ENCODE measurements around the gene CHST11. TPM values are rescaled to one million over a fixed set of nuclear protein-coding genes. Genes with fewer than 3 reads are reported as not detected.

Gene CHST11
- polyA plus RNA-seq, 1 donor: 2.0 TPM

DNA sequence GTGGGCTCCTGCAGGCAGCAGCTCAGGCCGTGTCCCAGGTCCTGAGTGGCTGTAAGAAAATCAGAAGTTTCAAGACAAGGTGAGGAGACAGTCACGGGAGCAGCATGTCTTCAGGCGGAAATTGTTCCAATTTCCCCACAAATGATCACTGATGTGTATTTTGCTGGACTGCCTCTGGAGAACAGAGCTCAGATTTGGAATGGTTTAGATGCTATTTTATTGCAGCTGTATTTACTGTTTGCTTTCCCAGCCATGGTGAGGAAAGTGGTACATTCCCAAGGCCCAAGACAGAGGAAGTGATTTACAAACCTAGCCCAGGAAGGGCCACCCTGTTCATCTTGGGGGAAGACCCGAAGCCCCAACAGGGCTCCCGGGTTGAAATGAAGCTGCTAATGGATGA, 195.6 kb downstream of the CHST11 start:
- DNase-seq (ENCODE audit: low read depth): no peak

DNA sequence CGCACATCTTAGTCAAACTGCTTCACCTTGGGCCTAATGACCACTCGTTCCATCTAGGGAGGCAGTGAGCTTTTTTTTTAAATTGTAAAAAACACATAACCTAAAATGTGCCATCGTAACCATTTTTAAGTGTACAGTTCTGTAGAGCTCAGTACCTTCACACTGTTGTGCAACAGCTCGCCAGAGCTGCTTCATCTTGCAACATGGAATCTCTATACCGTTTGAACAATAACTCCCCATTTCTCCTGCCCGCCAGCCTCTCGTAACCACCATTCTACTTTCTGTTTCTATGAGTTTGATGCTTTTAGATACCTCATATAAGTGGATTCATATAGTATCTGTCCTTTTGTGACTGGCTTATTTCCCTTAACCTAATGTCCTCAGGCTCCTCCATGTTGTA, 196.2 kb downstream of the CHST11 start:
- no peak for DNase-seq (ENCODE audit: low read depth)

DNA sequence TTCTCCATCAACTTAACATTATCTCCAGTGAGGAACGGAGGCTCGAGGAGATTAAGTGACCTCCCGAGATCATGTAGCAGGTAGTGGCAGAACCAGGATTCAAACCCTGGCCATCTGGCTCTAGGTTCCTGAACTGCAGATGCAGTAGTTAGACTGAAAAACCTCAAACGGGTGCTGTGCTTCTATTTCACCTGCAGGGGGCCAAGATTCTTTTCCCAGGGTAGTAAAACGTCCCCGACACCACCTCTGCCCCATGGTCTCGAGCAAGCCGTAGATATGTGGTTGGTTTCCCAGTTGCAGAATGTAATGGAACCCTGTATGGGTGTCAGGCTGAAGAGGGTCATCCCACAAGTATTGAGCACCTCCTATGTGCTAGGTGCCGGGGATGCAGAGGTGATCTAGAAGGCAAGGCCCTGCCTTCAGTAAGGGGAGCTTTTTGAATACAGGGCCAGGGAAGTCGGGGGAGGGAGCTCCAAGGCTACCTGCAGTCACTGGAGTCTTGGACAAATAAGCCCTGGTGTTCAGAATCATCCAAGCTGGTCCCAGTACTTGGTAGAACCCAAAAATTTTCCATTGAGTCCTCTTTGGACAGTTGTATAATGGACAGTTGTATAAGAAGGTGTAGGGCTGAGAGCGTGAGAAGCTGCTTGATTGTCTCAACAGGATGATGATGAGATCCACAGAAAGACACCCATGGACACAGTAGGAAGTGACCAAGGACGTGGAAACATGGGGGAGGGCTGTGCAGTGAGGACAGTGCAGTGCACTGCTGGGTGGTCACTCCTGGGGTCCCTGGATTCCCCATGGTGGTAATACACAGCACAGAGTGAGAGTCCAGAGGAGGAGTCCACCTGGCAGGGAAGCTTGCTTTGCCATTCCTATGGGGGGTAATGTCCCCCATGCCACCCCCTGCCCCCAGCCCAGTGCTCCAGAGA, 197.2 kb downstream of the CHST11 start:
- DNase-seq (ENCODE audit: low read depth): no peak

DNA sequence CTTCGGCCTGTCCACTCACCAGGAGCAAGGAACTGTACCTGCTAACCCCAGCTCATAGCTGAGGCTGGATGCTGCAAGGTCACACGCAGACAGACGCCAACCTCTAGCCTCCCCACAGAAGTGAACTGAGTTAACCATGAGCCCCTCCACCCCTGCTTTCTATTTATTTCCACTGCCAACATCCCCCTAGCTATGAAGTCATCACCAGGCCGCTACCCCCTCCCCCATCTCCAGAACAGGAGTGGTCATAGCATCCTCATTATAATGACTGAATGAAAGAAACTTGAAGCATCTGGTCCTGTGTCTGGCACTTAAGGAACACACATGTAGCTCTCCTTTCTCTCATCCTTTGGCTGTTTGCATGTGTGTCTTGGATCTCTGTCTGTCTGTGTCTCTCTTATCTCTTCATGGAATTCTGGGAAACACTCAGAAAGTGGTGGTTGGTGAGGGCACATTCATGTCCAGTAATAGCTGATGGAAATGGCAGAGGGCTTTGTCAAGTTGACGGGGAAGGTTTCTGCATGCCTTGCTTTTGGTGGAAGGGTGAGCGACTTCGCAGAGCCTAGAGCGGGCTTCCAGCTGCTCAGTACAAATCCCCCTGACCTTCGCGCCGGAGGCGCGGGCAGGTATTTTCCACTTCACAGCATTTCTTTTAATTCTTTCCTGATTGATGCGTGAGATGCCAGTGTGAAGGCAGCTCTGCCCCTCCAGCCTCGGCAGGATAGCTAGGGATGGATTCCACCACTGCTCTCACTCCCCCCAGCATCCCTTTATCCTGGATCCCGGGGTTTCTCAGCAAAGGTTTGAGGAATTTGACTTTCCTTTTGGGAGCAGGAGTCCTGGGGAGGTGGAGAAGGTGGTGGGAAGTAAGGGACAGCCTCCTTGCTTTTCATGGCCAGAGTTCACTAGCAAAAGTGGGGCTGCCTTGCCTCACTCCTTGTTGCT, 198.2 kb downstream of the CHST11 start:
- no peak for DNase-seq (ENCODE audit: low read depth)

DNA sequence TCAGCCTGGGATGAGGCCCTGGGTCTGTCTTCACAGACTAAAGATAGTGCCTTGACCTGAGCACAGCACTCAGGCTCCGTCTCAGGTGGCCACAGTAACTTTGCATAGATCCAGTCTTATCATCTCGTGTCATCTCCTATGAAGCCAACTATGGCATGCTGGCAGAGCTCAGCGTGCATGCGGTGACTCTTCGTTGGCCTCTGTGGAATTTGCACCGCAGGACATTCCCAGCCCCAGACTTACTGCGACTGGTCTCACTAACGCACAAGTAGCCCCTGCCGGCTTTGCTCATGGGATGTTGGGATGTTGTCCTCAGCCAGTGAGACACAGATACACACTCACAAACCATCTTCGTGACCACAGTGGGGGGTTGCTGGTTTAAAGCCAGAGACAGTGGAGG, 199.6 kb downstream of the CHST11 start:
- no peak for DNase-seq (ENCODE audit: low read depth)

DNA sequence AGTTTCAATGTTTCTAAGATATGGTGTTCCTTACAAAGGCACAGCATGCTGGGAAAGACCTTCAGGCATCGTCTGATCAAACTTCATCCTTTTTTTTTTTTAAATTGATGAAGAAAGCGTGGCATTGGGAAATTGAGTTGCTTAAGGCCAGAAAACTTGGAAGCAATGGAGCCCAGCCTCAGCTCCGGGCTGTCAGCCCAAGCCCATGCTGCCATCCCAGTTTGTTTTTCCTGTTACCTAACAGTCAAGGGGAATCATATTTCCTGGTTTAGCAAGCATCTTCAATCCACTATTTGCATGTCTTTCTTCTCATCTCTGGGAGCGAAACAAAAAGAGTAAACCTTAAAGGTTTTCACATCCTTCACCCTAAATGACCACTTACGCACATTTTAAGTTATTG, 200.2 kb downstream of the CHST11 start:
- no peak for DNase-seq (ENCODE audit: low read depth)

DNA sequence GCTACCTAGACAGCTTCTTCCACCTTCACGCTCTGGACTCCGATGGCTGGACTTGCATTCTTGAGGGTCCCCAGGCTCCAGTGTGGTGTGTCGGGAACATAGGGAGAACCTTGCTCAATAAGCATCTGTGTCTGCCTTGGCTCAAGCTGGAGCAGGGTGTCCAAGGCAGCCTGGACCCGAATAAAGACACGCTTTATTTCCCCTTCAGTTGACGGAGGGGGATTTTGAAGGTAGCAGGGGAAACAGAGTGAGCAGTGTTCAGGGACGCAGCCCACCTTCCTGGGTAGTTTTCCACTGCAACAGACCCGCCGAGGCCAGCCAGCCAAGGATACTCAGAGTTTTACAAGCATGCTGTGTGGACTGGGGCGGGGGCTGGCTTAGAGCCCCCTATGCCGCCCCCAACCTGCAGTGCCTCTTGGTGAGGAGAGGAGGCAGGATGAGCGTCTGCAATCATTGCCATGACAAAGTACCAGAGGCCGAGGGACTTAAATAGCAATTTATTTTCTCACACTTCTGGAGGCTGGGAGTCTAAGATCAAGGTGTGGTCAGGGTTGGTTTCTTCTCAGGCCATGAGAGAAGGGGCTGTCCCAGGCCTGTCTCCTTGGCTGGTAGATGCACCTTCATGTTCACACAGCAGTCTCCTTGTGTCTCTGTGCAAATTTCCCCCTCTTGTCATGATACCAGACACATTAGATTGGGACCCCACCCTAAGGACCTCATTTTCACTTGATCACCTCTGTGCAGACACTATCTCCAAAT, 201.2 kb downstream of the CHST11 start:
- no peak for DNase-seq (ENCODE audit: low read depth)

DNA sequence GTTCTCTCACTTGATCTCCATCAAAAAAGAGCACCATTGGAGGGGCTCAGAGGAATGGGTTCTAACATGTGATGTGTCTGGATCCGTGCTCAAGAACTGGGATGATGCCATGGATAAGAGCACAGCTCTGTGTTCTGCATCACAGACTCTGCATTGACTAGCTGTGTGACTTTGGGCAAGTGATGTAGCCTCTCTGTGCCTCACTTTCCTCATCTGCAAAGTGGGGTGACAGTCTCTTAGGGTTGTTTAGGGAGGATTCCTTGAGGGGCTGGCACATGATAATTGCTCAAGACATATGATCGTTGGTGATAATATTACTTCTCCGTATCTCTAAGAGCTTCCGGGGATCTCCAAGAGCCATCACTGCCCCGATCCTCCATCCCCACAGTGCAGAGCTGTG, 202.3 kb downstream of the CHST11 start:
- DNase-seq (ENCODE audit: low read depth): no peak

DNA sequence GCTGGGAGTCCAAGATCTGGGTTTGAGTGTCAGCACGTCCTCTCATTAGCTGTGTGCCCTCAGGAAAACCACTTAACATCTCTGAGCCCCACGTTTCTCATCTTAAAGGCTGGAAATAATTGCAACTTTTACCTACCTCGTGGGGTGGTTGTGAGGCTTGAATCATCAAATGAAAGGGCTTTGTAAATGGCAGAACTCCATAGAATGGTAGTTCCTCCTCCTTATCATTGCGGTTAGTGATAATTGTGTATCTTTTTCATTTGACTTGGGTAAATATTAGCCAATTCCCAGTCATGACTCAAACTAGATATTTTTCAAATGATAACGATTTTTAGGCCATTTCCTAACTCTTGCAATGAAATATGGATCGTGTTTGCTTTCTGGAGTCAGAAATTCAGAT, 205.5 kb downstream of the CHST11 start:
- DNase-seq (ENCODE audit: low read depth): no peak

DNA sequence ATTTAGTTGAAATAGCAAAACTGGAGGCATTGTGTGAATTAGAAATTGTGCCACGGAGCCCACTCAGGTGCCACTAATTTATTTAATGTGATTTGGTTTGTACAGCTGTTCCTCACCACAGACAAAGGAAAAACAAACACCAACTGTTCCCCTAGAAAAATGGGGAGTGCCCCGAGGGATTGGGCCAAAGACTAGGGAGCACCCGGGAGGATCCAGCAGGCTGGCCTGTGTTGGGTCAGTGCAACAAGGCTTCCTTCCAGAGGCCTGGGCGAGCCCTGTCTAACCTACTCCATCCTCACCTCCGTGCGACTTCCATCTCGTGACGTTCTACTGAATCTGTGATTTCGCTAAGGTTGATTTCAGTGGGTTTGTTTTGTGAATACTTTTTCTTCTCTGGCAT, 206.2 kb downstream of the CHST11 start:
- no peak for DNase-seq (ENCODE audit: low read depth)

DNA sequence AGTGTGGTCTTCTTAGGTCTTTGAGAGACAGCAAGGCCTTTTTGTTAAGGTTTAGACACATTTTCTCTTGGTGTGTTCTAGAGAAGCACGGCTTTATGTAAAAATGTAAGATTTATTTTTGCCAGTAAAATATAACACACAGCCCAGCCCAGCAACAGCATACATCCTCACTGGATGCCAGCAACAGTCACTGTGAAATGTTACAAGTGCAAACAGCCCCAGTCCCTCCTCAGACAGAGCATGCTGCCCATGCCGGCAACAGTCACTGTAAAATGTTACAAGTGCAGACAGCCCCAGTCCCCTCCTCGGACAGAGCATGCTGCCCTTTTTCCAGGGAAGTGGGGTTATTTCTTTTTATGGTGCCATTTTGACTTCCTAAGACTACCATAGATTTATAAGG, 207.6 kb downstream of the CHST11 start:
- no peak for DNase-seq (ENCODE audit: low read depth)

DNA sequence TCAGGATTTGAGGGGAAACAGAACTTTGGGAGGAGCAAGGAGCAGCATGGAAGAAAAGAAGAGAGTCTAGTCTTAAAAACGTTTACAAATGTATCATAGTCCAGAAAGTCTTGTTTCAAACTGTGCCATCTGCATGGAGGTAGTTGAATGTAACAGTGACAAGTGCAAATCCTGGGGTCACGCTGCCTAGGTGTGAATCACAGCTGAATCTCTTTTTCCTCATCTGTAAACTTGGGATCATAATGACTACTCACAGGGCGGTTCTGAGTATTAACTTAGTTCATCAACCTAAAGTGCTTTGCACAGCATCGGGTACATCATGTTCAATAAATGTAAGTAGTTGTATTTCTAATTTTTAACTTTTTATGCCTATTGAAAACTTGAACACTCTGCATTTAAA, 208.5 kb downstream of the CHST11 start:
- DNase-seq (ENCODE audit: low read depth): no peak

DNA sequence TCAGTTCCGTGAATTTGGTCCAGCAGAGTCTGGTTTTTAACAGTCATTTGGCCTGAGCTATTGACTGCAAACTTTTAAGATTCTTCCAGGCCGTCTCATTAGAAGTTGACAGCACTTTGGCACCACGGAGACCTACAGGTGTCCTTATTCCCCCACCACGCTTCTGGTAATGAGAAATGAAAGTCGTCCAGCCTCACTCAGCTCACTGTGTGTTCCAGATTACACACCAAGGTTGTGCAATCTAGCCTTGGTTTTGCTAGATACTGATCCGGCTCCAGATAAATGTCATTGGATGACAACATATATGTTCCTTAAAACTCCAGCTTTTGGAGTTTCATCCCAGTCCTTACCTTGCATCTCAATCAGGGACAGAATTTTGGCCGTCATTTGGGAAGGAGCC, 210.4 kb downstream of the CHST11 start:
- no peak for DNase-seq (ENCODE audit: low read depth)

DNA sequence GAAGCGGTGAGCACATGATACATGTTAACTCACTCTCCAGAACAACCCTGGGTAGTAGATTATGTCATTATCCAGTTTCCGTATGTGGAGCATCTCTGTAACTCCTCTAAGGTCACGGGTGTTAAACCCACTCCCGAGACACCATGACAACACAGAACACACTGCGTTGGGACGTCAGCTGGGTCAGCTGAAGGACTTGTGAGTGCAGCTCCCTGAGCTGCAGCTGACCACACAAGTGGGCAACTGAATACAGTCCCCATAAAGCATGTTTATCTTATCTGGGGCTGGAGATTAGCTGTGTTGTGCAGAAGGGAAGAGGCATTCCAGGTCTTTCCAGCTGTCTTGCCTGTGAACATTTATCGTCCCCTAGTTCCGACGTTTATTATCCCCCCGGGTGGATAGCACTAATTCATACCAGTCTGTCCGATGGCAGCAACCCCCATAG, 211.5 kb downstream of the CHST11 start:
- DNase-seq (ENCODE audit: low read depth): no peak

DNA sequence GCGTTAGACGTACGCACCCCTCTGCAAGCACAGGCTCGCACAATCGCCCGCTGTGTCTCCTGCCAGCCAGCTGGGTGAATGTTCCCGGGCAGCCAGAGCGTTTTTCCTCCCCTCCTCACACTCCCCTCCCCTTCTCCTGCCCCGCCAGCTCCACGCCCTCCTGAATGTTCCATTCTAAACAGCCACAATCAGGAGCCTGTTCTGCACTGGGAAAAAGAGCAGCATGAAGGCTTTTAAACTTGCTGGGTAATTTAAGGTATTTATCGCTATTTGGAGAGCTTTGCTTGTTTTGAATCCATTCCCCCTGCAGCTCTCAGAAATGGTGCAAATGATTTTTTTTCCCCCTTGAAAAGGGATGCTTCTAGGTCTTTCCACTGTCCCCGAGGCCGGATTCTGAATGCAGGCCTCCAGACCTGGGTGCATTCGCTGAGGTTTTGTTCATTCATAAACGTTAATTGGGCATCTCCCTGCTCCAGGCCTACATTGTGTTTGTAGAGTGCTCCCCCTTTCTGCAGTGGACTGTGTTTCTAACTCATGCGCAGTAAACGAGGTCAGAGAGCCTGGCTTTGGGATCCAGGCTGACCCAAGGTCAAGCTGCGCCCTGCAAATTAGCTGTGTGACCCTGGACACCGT, 212.5 kb downstream of the CHST11 start:
- no peak for DNase-seq (ENCODE audit: low read depth)

DNA sequence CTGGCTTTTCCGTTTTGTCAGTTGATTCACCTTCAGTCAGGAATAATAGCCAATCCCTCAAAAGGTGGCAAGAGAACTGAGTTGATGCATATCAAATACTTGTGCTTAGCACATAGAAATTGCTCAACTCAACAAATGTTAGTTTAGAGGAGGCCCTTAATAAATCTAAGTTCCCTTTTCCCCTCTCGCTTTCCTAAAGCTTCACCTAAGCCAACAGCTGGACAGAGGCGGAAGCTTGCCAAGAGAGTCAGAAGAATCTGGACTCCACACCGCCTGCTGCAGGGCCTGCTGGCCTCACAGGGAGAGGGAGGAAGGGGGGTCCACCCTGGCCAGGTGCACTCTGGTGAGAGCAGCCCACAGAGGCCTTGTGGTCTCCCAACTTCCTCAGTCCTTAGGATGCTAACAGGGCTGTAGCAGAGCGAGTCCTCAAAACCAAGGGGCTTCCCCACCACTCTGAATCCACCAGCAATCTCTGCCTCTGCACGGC, 213.1 kb downstream of the CHST11 start:
- peak; percentile 80 for DNase-seq (ENCODE audit: low read depth)

DNA sequence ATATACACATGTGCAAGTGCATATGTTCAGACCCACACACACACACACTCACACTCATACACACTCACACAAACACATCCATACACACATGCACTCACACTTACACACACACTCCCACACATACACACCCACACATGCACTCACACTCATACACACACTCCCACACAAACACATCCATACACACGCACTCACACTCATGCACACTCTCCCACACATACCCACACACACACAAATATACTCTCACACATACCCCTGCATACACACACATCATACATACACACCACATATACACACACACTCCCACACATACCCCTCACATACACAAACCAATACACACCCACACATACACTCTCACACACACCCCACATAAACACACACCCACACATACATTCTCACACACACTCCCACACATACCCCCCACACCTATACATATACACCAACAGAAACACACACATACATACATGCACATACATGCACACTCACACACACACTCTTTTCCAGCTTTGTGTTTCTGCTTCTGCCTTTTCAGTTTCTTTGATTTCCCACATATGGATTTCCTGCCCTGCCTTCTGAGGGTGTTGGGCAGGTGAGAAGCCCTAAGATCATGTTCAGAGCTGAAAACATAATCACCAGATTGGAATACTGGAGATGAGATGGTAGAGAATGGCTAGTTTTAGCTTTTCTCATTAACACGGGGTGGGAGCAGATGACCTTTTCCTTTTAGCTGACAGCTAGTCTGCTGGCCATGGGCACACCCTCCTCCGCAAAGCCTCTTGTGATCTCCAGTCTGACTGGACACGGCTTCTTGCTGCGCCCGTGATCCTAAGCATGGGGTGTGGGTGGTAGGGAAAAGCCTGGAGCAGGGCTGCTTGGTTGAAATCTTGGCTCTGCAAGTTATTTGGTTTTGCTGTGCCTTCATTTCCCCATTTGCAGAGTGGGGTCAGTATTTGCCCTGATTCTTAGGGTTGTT, 214.0 kb downstream of the CHST11 start:
- DNase-seq (ENCODE audit: low read depth): no peak

DNA sequence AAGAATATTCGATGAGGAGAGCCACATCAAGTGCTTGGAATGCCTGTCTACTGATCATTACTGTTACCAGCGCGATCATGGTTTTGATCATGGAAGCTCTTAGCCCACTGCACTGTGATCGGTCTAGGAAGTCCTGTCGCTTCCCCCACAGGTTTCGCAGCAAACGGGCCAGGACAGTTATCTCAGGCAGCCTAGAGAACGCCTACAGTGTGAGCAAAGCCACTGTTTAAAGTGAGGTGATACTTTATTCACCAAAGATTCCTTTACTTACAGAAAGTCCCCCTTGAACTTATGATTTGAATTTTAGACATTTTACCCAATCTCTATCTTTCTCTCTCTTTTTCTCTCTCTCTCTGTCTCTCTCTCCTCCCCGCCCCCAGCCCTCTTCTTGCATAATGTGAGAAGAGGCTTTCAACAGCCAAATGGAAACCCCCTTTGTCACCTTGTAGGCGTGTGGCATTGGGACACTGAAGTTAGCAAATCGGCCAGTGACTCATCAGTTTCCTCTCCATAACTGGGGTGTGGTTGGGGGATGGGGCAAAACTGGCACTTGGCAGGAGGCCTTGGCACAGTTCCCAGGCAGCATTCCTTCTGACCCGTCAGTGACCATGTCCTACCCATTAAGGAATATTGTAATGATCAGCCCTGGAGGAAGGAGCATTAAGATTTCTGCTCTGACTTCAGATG, 214.8 kb downstream of the CHST11 start:
- no peak for DNase-seq (ENCODE audit: low read depth)

DNA sequence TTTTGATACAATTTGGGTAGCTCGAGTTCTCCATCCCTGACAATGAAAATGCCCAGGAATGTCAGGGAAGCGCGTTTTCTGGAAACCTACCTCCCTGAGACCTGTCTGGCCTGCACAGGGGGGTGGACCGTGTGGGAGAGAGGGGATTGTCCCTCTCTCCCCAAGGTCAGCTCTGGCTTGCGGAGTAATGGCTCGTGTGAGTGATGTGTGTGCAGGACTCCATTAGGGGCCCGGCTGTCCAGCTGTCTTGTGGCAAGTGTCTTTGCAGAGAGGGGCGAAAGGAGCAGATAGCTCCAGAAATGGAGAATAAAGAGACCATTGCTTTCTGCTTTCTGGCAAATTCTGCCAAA, 215.3 kb downstream of the CHST11 start:
- DNase-seq (ENCODE audit: low read depth): no peak

All from forelimb muscle (tissue), 1 donor.